KMS-11 (cell line): ENCODE data around the gene THSD8.

Source experiments
- H2AFZ ChIP-seq: fragments of 200-600 bp; sonication (generic); 2 replicates; pipeline ENCODE4 v1.6.1; 2016; ENCODE audit warnings: antibody characterized with exemption, mixed run types, low read depth
- H3K27ac ChIP-seq: fragments of 200-600 bp; sonication (generic); 2 replicates; pipeline ENCODE4 v1.6.1; 2016; ENCODE audit warnings: mild to moderate bottlenecking, mixed run types
- H3K27me3 ChIP-seq: fragments of 200-600 bp; sonication (generic); 2 replicates; pipeline ENCODE4 v1.6.1; 2017; ENCODE audit warnings: mild to moderate bottlenecking, low read depth, mixed run types, moderate library complexity; ENCODE audit not compliant: insufficient read depth
- H3K36me3 ChIP-seq: fragments of 200-600 bp; sonication (generic); 2 replicates; pipeline ENCODE4 v1.6.1; 2017; ENCODE audit warnings: mild to moderate bottlenecking, mixed run types; ENCODE audit not compliant: insufficient read depth
- H3K4me1 ChIP-seq: fragments of 200-600 bp; sonication (generic); 2 replicates; pipeline ENCODE4 v1.6.1; 2016; ENCODE audit warnings: mild to moderate bottlenecking, low read depth, mixed run types; ENCODE audit not compliant: poor library complexity, severe bottlenecking
- H3K4me2 ChIP-seq: fragments of 200-600 bp; sonication (generic); 2 replicates; pipeline ENCODE4 v1.7.0; 2016; ENCODE audit warnings: mild to moderate bottlenecking, mixed run types
- H3K4me3 ChIP-seq: fragments of 200-600 bp; sonication (generic); IDR thresholded peaks from 2 replicates; pipeline ENCODE4 v1.6.1; 2017; ENCODE audit warnings: low read depth, low read length, mixed read lengths; ENCODE audit not compliant: insufficient read depth
- H3K79me2 ChIP-seq: fragments of 200-600 bp; sonication (generic); 2 replicates; pipeline ENCODE4 v1.6.1; 2016; ENCODE audit warnings: low read depth, mixed run types; ENCODE audit not compliant: insufficient read depth
- H3K9ac ChIP-seq: fragments of 200-600 bp; sonication (generic); 2 replicates; pipeline ENCODE4 v1.6.1; 2016; ENCODE audit warnings: mild to moderate bottlenecking, mixed run types
- H4K20me1 ChIP-seq: fragments of 200-600 bp; sonication (generic); 2 replicates; pipeline ENCODE4 v1.6.1; 2016; ENCODE audit warnings: mild to moderate bottlenecking, mixed run types; ENCODE audit not compliant: insufficient read depth
- CTCF ChIP-seq: fragments of 200-600 bp; sonication (generic); conservative IDR thresholded peaks from 2 replicates; pipeline ENCODE4 v1.6.1; 2017; ENCODE audit warnings: low read depth, mild to moderate bottlenecking, antibody characterized with exemption, low read length, moderate library complexity, mixed read lengths

Gene THSD8

GRCh38 chr19:12784871-12785430 is 16.9 kb upstream of the THSD8 start:
- Histone ChIP-seq H2AFZ (no peak overlapping the region), H3K4me2 (no peak overlapping the region), H3K9ac (no peak overlapping the region), H3K27me3 (no peaks in the 10 kb centered on the region), H4K20me1 (no peaks in the 10 kb centered on the region), H3K79me2 (no peaks in the 10 kb centered on the region), H3K4me3 (no peak overlapping the region), H3K27ac (0 out of 2 replicates have a peak overlapping the region, but pooled peaks have one; percentile 28), H3K36me3 (no peaks in the 10 kb centered on the region), H3K4me1 (peaks cover 52% of the 10 kb centered on the region)
- no peak for TF ChIP-seq CTCF

GRCh38 chr19:12785431-12786031 is 16.3 kb upstream of the THSD8 start:
- H3K9ac ChIP-seq, result no peak overlapping the region
- H4K20me1 ChIP-seq, result no peaks in the 10 kb centered on the region
- H3K36me3 ChIP-seq, result no peaks in the 10 kb centered on the region
- H3K4me3 ChIP-seq, result no peak overlapping the region
- H3K79me2 ChIP-seq, result no peaks in the 10 kb centered on the region
- peaks cover 56% of the 10 kb centered on the region for H3K4me1 ChIP-seq
- peak overlapping the region; percentile 28; the same call in 1 of the 2 replicates for H3K27ac ChIP-seq
- no peak overlapping the region for H3K4me2 ChIP-seq
- no peak for TF ChIP-seq CTCF
- H2AFZ ChIP-seq, result no peak overlapping the region
- H3K27me3 ChIP-seq, result no peaks in the 10 kb centered on the region

GRCh38 chr19:12786141-12786870 is 15.6 kb upstream of the THSD8 start:
- Histone ChIP-seq H3K79me2 (no peaks in the 10 kb centered on the region), H3K4me1 (peaks cover 60% of the 10 kb centered on the region), H4K20me1 (no peaks in the 10 kb centered on the region), H3K4me2 (no peak overlapping the region), H3K36me3 (no peaks in the 10 kb centered on the region), H3K27me3 (no peaks in the 10 kb centered on the region), H3K27ac (no peak overlapping the region; the same call in 1 of the 2 replicates), H2AFZ (no peak overlapping the region), H3K4me3 (no peak overlapping the region), H3K9ac (no peak overlapping the region)
- no peak for TF ChIP-seq CTCF

GRCh38 chr19:12786952-12787351 is 14.9 kb upstream of the THSD8 start:
- Histone ChIP-seq H3K79me2 (peaks cover 6% of the 10 kb centered on the region; the same call in 1 of the 2 replicates), H3K27me3 (no peaks in the 10 kb centered on the region), H3K4me3 (no peak overlapping the region)

More at GRCh38 chr19:12786952-12787351, 14.9 kb upstream of the THSD8 start:
- Histone ChIP-seq H3K27ac (no peak overlapping the region), H2AFZ (no peak overlapping the region), H3K4me1 (peaks cover 55% of the 10 kb centered on the region), H3K36me3 (no peaks in the 10 kb centered on the region), H4K20me1 (no peaks in the 10 kb centered on the region), H3K9ac (no peak overlapping the region), H3K4me2 (no peak overlapping the region)
- no peak for TF ChIP-seq CTCF
